Measurements from ENCODE around the gene SYT14.

- TF ChIP-seq CTCF (optimal IDR thresholded peaks at IDR 0.05 in 1 of 3, IDR thresholded peaks at IDR 0.05 in 1 of 3, conservative IDR thresholded peaks at IDR 0.05 in 1 of 3; ENCODE audit: extremely low read depth in 1 of 3, insufficient read depth in 2 of 3, low read length in 3 of 3), result no peak
- no peak for TF ChIP-seq EZH2 (IDR thresholded peaks at IDR 0.05; ENCODE audit: low read length)
These were observed 134.1 kb downstream of the SYT14 start for GRCh38 chr1:210072129-210072528.
